GM12801 (cell line): ENCODE data around the gene CD59.

Experiments
- CTCF ChIP-seq: IDR thresholded peaks from one replicate; pipeline ENCODE4 v1.5.1; 2011; ENCODE audit warnings: control low read depth; ENCODE audit not compliant: insufficient read length; ENCODE audit errors: extremely low read depth

The CD59 gene

GRCh38 chr11:33689085-33689484 lies 47.1 kb downstream of the CD59 start:
- no peak for TF ChIP-seq CTCF

GRCh38 chr11:33687733-33688479 lies 48.3 kb downstream of the CD59 start:
- TF ChIP-seq CTCF, result no peak

GRCh38 chr11:33685082-33685481 lies 51.1 kb downstream of the CD59 start:
- TF ChIP-seq CTCF, result no peak

GRCh38 chr11:33684003-33684706 lies 52.1 kb downstream of the CD59 start:
- no peak for TF ChIP-seq CTCF

- no peak for TF ChIP-seq CTCF
Measured at GRCh38 chr11:33682446-33682845, 53.8 kb downstream of the CD59 start.

GRCh38 chr11:33682019-33682418 lies 54.2 kb downstream of the CD59 start:
- TF ChIP-seq CTCF, result no peak

- TF ChIP-seq CTCF, result no peak
Measured at GRCh38 chr11:33674035-33674814, 62.0 kb downstream of the CD59 start.
